ENCODE results near the gene KIF6.

The KIF6 gene

GRCh38 chr6:39380837-39381549, 344.2 kb downstream of the KIF6 start:
- DNase-seq (ENCODE audit: low read depth), result no peak
- no peak for TF ChIP-seq CTCF (conservative IDR thresholded peaks at IDR 0.05; ENCODE audit: low read length)
- no peak overlapping the region for H3K4me3 ChIP-seq (ENCODE audit: low read length)

- peak; percentile 61 for DNase-seq (ENCODE audit: low read depth)
- H3K4me3 ChIP-seq (ENCODE audit: low read length), result no peak overlapping the region
- no peak for TF ChIP-seq CTCF (conservative IDR thresholded peaks at IDR 0.05; ENCODE audit: low read length)
These were observed 346.2 kb downstream of the KIF6 start for GRCh38 chr6:39378960-39379425.

GRCh38 chr6:39378175-39378959, 346.8 kb downstream of the KIF6 start:
- no peak overlapping the region for H3K4me3 ChIP-seq (ENCODE audit: low read length)
- DNase-seq (ENCODE audit: low read depth), result no peak
- no peak for TF ChIP-seq CTCF (conservative IDR thresholded peaks at IDR 0.05; ENCODE audit: low read length)

GRCh38 chr6:39377539-39377950, 347.7 kb downstream of the KIF6 start:
- peak; percentile 86 for DNase-seq (ENCODE audit: low read depth)

GRCh38 chr6:39375405-39375804, 349.8 kb downstream of the KIF6 start:
- H3K4me3 ChIP-seq (ENCODE audit: low read length), result no peak overlapping the region
- no peak for TF ChIP-seq CTCF (conservative IDR thresholded peaks at IDR 0.05; ENCODE audit: low read length)
- DNase-seq (ENCODE audit: low read depth), result no peak

More at GRCh38 chr6:39377539-39377950, 347.7 kb downstream of the KIF6 start:
- no peak overlapping the region for H3K4me3 ChIP-seq (ENCODE audit: low read length)
- TF ChIP-seq CTCF (conservative IDR thresholded peaks at IDR 0.05; ENCODE audit: low read length), result peak; percentile 97

GRCh38 chr6:39370390-39370789, 354.8 kb downstream of the KIF6 start:
- TF ChIP-seq CTCF (conservative IDR thresholded peaks at IDR 0.05; ENCODE audit: low read length), result no peak
- no peak for DNase-seq (ENCODE audit: low read depth)
- no peak overlapping the region for H3K4me3 ChIP-seq (ENCODE audit: low read length)

Data from AG10803 (cell line).